ENCODE data around the gene TUBA8.
"Not testable (repeated sequence)": the region's sequence is repeated elsewhere in the genome, so short reads cannot be mapped to it uniquely, and the experiment has no call there.

TUBA8 gene

GRCh38 chr22:18154821-18155390 is 44.3 kb downstream of the TUBA8 start:
- no peak for ATAC-seq
- no peak for TF ChIP-seq TCF4 (CRISPR knock-in tag; IDR thresholded peaks at IDR 0.05; ENCODE audit: borderline replicate concordance)
- no peak for TF ChIP-seq SNAI2 (CRISPR knock-in tag; IDR thresholded peaks at IDR 0.05)
- no peak for TF ChIP-seq PPARA (CRISPR knock-in tag; IDR thresholded peaks at IDR 0.05; ENCODE audit: borderline replicate concordance)
- TF ChIP-seq ESRRG (CRISPR knock-in tag; IDR thresholded peaks at IDR 0.05): no peak
- TF ChIP-seq ZNF8 (CRISPR knock-in tag; IDR thresholded peaks at IDR 0.05): no peak
- no peak for TF ChIP-seq ZC3H10 (CRISPR knock-in tag; IDR thresholded peaks at IDR 0.05)
- no peak for TF ChIP-seq RARB (CRISPR knock-in tag; IDR thresholded peaks at IDR 0.05)
- TF ChIP-seq BACH2 (CRISPR knock-in tag; IDR thresholded peaks at IDR 0.05; ENCODE audit: borderline replicate concordance): no peak
- TF ChIP-seq POU6F1 (CRISPR knock-in tag; IDR thresholded peaks at IDR 0.05; ENCODE audit: borderline replicate concordance, low read depth): no peak
- no peak for TF ChIP-seq CREB5 (CRISPR knock-in tag; IDR thresholded peaks at IDR 0.05; ENCODE audit: low read depth)
- no peak for TF ChIP-seq ZFP3 (CRISPR knock-in tag; IDR thresholded peaks at IDR 0.05)

GRCh38 chr22:18155546-18155945 is 44.9 kb downstream of the TUBA8 start:
- ATAC-seq: not testable (repeated sequence)

GRCh38 chr22:18156878-18157713 is 46.5 kb downstream of the TUBA8 start:
- TF ChIP-seq ARNTL (CRISPR knock-in tag; IDR thresholded peaks at IDR 0.05; ENCODE audit: borderline replicate concordance, low read depth) (no peak), ZFP30 (CRISPR knock-in tag; IDR thresholded peaks at IDR 0.05) (no peak), ZNF8 (CRISPR knock-in tag; IDR thresholded peaks at IDR 0.05) (no peak), GLIS3 (CRISPR knock-in tag; IDR thresholded peaks at IDR 0.05) (no peak), PATZ1 (CRISPR knock-in tag; IDR thresholded peaks at IDR 0.05; ENCODE audit: borderline replicate concordance) (no peak), OSR1 (CRISPR knock-in tag; IDR thresholded peaks at IDR 0.05) (no peak), POU6F1 (CRISPR knock-in tag; IDR thresholded peaks at IDR 0.05; ENCODE audit: borderline replicate concordance, low read depth) (no peak), TOX (CRISPR knock-in tag; IDR thresholded peaks at IDR 0.05; ENCODE audit: borderline replicate concordance) (no peak), CSDC2 (CRISPR knock-in tag; IDR thresholded peaks at IDR 0.05) (no peak), PPARA (CRISPR knock-in tag; IDR thresholded peaks at IDR 0.05; ENCODE audit: borderline replicate concordance) (no peak), ZNF565 (CRISPR knock-in tag; conservative IDR thresholded peaks at IDR 0.05; ENCODE audit: low read depth) (no peak), ZFP3 (CRISPR knock-in tag; IDR thresholded peaks at IDR 0.05) (no peak)
- ATAC-seq: peak; percentile 98

- no peak for ATAC-seq
- TF ChIP-seq ZNF70 (CRISPR knock-in tag; IDR thresholded peaks at IDR 0.05) (no peak), SNAI2 (CRISPR knock-in tag; IDR thresholded peaks at IDR 0.05) (no peak), OSR1 (CRISPR knock-in tag; IDR thresholded peaks at IDR 0.05) (no peak), ESRRG (CRISPR knock-in tag; IDR thresholded peaks at IDR 0.05) (no peak), ISL1 (CRISPR knock-in tag; IDR thresholded peaks at IDR 0.05) (no peak), BACH2 (CRISPR knock-in tag; IDR thresholded peaks at IDR 0.05; ENCODE audit: borderline replicate concordance) (no peak), ZNF8 (CRISPR knock-in tag; IDR thresholded peaks at IDR 0.05) (no peak), CSDC2 (CRISPR knock-in tag; IDR thresholded peaks at IDR 0.05) (no peak), ZFP30 (CRISPR knock-in tag; IDR thresholded peaks at IDR 0.05) (no peak), TSHZ2 (CRISPR knock-in tag; IDR thresholded peaks at IDR 0.05) (no peak), POU6F1 (CRISPR knock-in tag; IDR thresholded peaks at IDR 0.05; ENCODE audit: borderline replicate concordance, low read depth) (no peak), GLIS3 (CRISPR knock-in tag; IDR thresholded peaks at IDR 0.05) (no peak)
Observed at GRCh38 chr22:18157714-18158028, 47.1 kb downstream of the TUBA8 start.
